Measurements from ENCODE around the gene C10orf71. TPM values are rescaled to one million over a fixed set of nuclear protein-coding genes. Genes with fewer than 3 reads are reported as not detected.

The C10orf71 gene
- polyA plus RNA-seq, 2 of the 4 experiments (the other 2 are of a cell fraction): not detected

GRCh38 chr10:49273626-49274025 is 25.3 kb upstream of the C10orf71 start:
- WGBS (ENCODE audit: missing lambda C conversion rate): 78% methylated on average over 8 of the region's 8 CpGs
- DNase-seq (ENCODE audit: low read depth in 1 of 2, low spot score in 1 of 2) (no peak), FAIRE-seq (no peak), ATAC-seq (no peak)
- CTCF ChIA-PET: interaction anchor here (0.9 kb wide), 1 partner anchor 43 kb away, joined by 3 read pairs; no protein-coding TSS in a partner anchor
- H3K4me1 ChIP-seq: no peaks in the 10 kb centered on the region
- H3K27ac ChIP-seq: no peak overlapping the region
- H3K4me2 ChIP-seq: no peak overlapping the region
- H3K9me3 ChIP-seq: no peaks in the 10 kb centered on the region
- no peak overlapping the region for H3K4me3 ChIP-seq
- POLR2A ChIA-PET: no interaction called here
- TF ChIP-seq POLR2AphosphoS2 (conservative IDR thresholded peaks at IDR 0.05; ENCODE audit: low read length): no peak
- no peak for TF ChIP-seq TFCP2L1 (CRISPR knock-in tag; IDR thresholded peaks at IDR 0.05)
- no peak for TF ChIP-seq PHF8 (IDR thresholded peaks at IDR 0.05; ENCODE audit: borderline replicate concordance, low read depth)
- no peak for TF ChIP-seq RCOR1 (IDR thresholded peaks at IDR 0.05; ENCODE audit: low read depth, low read length)
- TF ChIP-seq ELK1 (IDR thresholded peaks at IDR 0.05; ENCODE audit: low read depth, low read length): no peak
- no peak for TF ChIP-seq USF2 (IDR thresholded peaks at IDR 0.05)
- TF ChIP-seq MAFK (IDR thresholded peaks at IDR 0.05; ENCODE audit: partially characterized antibody): no peak
- no peak for TF ChIP-seq CTCF (IDR thresholded peaks at IDR 0.05)
- no peak for TF ChIP-seq NFE2L2 (conservative IDR thresholded peaks at IDR 0.05; ENCODE audit: low read length)
- TF ChIP-seq PBX3 (IDR thresholded peaks at IDR 0.05): no peak
- no peak for TF ChIP-seq EHF (CRISPR knock-in tag; IDR thresholded peaks at IDR 0.05)
- TF ChIP-seq RFX5 (IDR thresholded peaks at IDR 0.05): no peak
- no peak for TF ChIP-seq JUNB (IDR thresholded peaks at IDR 0.05)
- TF ChIP-seq SMC3 (IDR thresholded peaks at IDR 0.05): no peak
- TF ChIP-seq BHLHE40 (IDR thresholded peaks at IDR 0.05; ENCODE audit: low read depth, low read length): no peak
- TF ChIP-seq ZSCAN20 (CRISPR knock-in tag; IDR thresholded peaks at IDR 0.05): no peak
- TF ChIP-seq FOSB (CRISPR knock-in tag; IDR thresholded peaks at IDR 0.05): no peak
- TF ChIP-seq REST (IDR thresholded peaks at IDR 0.05): no peak
- TF ChIP-seq HDAC2 (IDR thresholded peaks at IDR 0.05): no peak
- TF ChIP-seq CHD4 (IDR thresholded peaks at IDR 0.05; ENCODE audit: borderline replicate concordance): no peak

GRCh38 chr10:49274886-49275285 is 24.1 kb upstream of the C10orf71 start:
- FAIRE-seq: no peak
- CTCF ChIA-PET: no interaction called here
- TF ChIP-seq HEYL (CRISPR knock-in tag; IDR thresholded peaks at IDR 0.05) (no peak), MYC (IDR thresholded peaks at IDR 0.05; ENCODE audit: borderline replicate concordance, low read length) (no peak), TFCP2L1 (CRISPR knock-in tag; IDR thresholded peaks at IDR 0.05) (no peak), MAFK (IDR thresholded peaks at IDR 0.05; ENCODE audit: partially characterized antibody) (no peak), BHLHE40 (IDR thresholded peaks at IDR 0.05; ENCODE audit: low read depth, low read length) (no peak), POLR2AphosphoS2 (conservative IDR thresholded peaks at IDR 0.05; ENCODE audit: low read length) (no peak), USF2 (IDR thresholded peaks at IDR 0.05) (no peak), RAD21 (conservative IDR thresholded peaks at IDR 0.05 in 1 of 2, IDR thresholded peaks at IDR 0.05 in 1 of 2) (no peak), MAZ (IDR thresholded peaks at IDR 0.05; ENCODE audit: borderline replicate concordance, low read depth, low read length) (no peak), FOSB (CRISPR knock-in tag; IDR thresholded peaks at IDR 0.05) (no peak), FOXS1 (CRISPR knock-in tag; IDR thresholded peaks at IDR 0.05) (no peak), PHF8 (IDR thresholded peaks at IDR 0.05; ENCODE audit: borderline replicate concordance, low read depth) (no peak), E2F6 (IDR thresholded peaks at IDR 0.05; ENCODE audit: borderline replicate concordance, low read depth) (no peak), ZSCAN20 (CRISPR knock-in tag; IDR thresholded peaks at IDR 0.05) (no peak), HOXB5 (CRISPR knock-in tag; IDR thresholded peaks at IDR 0.05) (no peak), SREBF2 (IDR thresholded peaks at IDR 0.05) (no peak)

More at GRCh38 chr10:49274886-49275285, 24.1 kb upstream of the C10orf71 start:
- ATAC-seq (no peak), DNase-seq (ENCODE audit: low read depth in 1 of 2, low spot score in 1 of 2) (no peak)
- POLR2A ChIA-PET: no interaction called here
- WGBS (ENCODE audit: missing lambda C conversion rate): 5% methylated on average over 6 of the region's 6 CpGs
- Histone ChIP-seq H3K27ac (no peak overlapping the region), H3K4me2 (no peak overlapping the region), H3K9me3 (no peaks in the 10 kb centered on the region), H3K4me3 (no peak overlapping the region), H3K4me1 (no peaks in the 10 kb centered on the region)

All from A549 (cell line).